ENCODE data around the gene FRMD4B. TPM values are rescaled to one million over a fixed set of nuclear protein-coding genes. Genes with fewer than 3 reads are reported as not detected.

The FRMD4B gene
- total RNA-seq, 2 experiments from 2014 or later: not detected

DNA sequence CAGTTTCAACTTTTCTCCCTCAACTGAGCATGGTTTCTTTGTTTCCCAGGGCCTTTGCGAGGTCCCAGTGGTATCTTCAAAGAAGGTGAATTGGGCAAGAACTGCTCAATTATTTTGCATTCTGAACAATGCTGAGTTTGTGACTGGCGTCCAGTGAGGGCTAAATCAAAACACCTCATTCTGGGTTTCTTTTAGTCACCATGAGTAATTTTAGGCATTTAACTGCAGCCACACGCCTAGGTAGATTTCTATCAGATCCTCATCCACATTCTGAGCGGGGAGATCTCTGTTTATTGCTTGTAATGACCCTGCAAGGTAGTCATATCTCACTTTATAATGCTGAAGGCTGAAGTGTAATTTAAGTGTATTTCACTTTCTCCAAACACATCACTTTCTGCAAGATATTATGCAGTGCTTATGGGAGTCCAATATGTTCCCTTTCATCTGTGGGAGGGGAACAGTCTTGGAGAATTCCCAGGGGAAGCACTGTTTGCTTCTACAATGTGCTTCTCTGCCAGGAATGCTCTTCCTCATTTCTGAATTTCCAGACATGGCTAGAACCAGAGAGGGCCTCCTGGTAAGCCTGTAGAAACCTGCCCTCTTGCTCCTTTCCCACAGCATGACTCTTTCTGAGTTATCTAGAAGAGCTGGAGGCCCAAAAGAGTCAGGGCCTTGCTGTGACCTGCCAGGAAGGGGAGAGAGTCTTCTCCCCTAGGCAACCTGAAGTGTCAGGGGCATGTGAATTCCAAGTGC is 91.7 kb downstream of the FRMD4B start:
- no peaks in the 10 kb centered on the region for H3K79me2 ChIP-seq (ENCODE audit: insufficient read depth, low read depth, low read length)
- H4K20me1 ChIP-seq (ENCODE audit: insufficient read depth, low read length): no peaks in the 10 kb centered on the region
- no peak for TF ChIP-seq EZH2phosphoT487 (IDR thresholded peaks at IDR 0.05; ENCODE audit: borderline replicate concordance, low read depth, low read length)
- TF ChIP-seq, protein P1, sequence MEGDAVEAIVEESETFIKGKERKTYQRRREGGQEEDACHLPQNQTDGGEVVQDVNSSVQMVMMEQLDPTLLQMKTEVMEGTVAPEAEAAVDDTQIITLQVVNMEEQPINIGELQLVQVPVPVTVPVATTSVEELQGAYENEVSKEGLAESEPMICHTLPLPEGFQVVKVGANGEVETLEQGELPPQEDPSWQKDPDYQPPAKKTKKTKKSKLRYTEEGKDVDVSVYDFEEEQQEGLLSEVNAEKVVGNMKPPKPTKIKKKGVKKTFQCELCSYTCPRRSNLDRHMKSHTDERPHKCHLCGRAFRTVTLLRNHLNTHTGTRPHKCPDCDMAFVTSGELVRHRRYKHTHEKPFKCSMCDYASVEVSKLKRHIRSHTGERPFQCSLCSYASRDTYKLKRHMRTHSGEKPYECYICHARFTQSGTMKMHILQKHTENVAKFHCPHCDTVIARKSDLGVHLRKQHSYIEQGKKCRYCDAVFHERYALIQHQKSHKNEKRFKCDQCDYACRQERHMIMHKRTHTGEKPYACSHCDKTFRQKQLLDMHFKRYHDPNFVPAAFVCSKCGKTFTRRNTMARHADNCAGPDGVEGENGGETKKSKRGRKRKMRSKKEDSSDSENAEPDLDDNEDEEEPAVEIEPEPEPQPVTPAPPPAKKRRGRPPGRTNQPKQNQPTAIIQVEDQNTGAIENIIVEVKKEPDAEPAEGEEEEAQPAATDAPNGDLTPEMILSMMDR (conservative IDR thresholded peaks at IDR 0.05; ENCODE audit: low read length): no peak
- no TSS peak for BruUV-seq (replicated peaks)
- H3K9me2 ChIP-seq (ENCODE audit: insufficient read depth, low read length): no peaks in the 10 kb centered on the region
- no peaks in the 10 kb centered on the region for H3K4me1 ChIP-seq (ENCODE audit: insufficient read depth, low read length, poor library complexity, severe bottlenecking)
- H2AFZ ChIP-seq (ENCODE audit: low read length): no peak overlapping the region
- H3K9me3 ChIP-seq (ENCODE audit: low read length): no peaks in the 10 kb centered on the region
- H3K4me3 ChIP-seq (ENCODE audit: low read depth, low read length, poor library complexity, severe bottlenecking): no peak overlapping the region
- ChIA-PET POLR2A (interaction anchor here (0.7 kb wide), 1 partner anchor 193 kb away, joined by 4 read pairs; no protein-coding TSS in a partner anchor), CTCF (ENCODE audit: unreplicated experiment) (no interaction called here)
- DNase-seq (ENCODE audit: low spot score): no peak
- intact Hi-C loops (cut with micrococcal nuclease; ENCODE audit: unreplicated experiment): no loop called here
- H3K27ac ChIP-seq (ENCODE audit: low read depth, low read length, poor library complexity, severe bottlenecking): no peak overlapping the region
- no peak overlapping the region for H3K4me2 ChIP-seq (ENCODE audit: low read length)
- H3K36me3 ChIP-seq (ENCODE audit: insufficient read depth, low read length): no peaks in the 10 kb centered on the region

DNA sequence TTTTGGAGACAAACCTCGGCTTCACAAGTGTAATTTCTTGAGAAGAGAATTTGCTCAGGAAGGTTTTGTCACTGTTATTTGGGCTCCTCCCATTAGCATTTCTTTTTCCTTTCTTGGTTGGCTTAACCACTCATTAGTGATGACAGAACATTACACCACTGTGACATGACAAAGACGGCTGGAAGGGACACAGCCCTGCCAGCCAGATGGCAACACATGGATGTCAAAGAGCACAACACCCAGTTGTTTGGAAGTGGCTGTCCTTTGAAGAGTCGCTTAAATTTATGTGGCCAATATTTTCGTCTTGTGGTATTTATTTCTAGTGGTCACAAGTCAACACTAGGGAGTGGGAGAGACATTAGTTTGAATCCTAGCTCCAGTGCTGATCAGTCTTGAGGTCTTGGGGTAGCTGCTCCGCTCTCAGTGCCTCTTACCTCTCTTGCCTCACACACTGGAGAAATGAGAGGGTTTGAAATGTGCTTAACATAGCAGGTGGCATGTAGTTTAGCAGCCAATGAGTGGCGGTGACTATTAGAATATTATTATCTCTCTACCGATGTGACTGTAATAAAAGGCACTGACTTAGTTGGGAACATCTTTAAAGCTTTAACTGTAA is 92.8 kb downstream of the FRMD4B start:
- DNase-seq (ENCODE audit: low spot score): no peak
- Histone ChIP-seq H3K36me3 (ENCODE audit: insufficient read depth, low read length) (no peaks in the 10 kb centered on the region), H3K4me2 (ENCODE audit: low read length) (no peak overlapping the region), H3K4me1 (ENCODE audit: insufficient read depth, low read length, poor library complexity, severe bottlenecking) (no peaks in the 10 kb centered on the region), H3K27ac (ENCODE audit: low read depth, low read length, poor library complexity, severe bottlenecking) (no peak overlapping the region), H3K9me3 (ENCODE audit: low read length) (no peaks in the 10 kb centered on the region), H2AFZ (ENCODE audit: low read length) (no peak overlapping the region), H3K9me2 (ENCODE audit: insufficient read depth, low read length) (no peaks in the 10 kb centered on the region), H3K79me2 (ENCODE audit: insufficient read depth, low read depth, low read length) (no peaks in the 10 kb centered on the region), H4K20me1 (ENCODE audit: insufficient read depth, low read length) (no peaks in the 10 kb centered on the region), H3K4me3 (ENCODE audit: low read depth, low read length, poor library complexity, severe bottlenecking) (no peak overlapping the region)
- TF ChIP-seq, protein P1 (conservative IDR thresholded peaks at IDR 0.05; ENCODE audit: low read length): no peak
- no peak for TF ChIP-seq EZH2phosphoT487 (IDR thresholded peaks at IDR 0.05; ENCODE audit: borderline replicate concordance, low read depth, low read length)
- ChIA-PET POLR2A (interaction anchor here (0.6 to 0.7 kb wide), 3 partner anchors 20 to 192 kb away, joined by 3 to 4 read pairs (median 4); no protein-coding TSS in a partner anchor), CTCF (ENCODE audit: unreplicated experiment) (no interaction called here)
- intact Hi-C loops (cut with micrococcal nuclease; ENCODE audit: unreplicated experiment): no loop called here
- BruUV-seq (replicated peaks): no TSS peak

DNA sequence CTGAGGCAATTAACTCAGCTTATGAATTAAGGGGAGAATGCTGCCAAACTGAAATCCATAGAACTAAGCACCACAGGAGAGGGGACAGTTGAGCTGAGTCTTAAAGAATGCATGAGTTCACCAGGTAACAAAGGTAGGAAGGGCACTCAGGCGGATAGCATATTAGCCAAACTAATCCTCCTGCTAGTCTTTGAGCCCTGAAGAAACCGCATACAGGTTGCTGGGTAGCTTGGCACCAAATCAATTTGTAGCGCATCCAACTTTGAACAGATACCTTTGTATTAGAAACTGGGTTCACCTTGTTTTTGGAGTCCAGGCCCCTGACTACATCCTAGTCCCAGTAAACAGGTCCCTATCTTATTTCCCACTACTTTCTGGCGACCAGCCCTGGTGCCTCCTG is 93.7 kb downstream of the FRMD4B start:
- TF ChIP-seq, protein P1 (conservative IDR thresholded peaks at IDR 0.05; ENCODE audit: low read length): no peak
- no peak for TF ChIP-seq EZH2phosphoT487 (IDR thresholded peaks at IDR 0.05; ENCODE audit: borderline replicate concordance, low read depth, low read length)
- H3K4me1 ChIP-seq (ENCODE audit: insufficient read depth, low read length, poor library complexity, severe bottlenecking): no peaks in the 10 kb centered on the region
- H3K4me3 ChIP-seq (ENCODE audit: low read depth, low read length, poor library complexity, severe bottlenecking): no peak overlapping the region
- intact Hi-C loops (cut with micrococcal nuclease; ENCODE audit: unreplicated experiment): no loop called here
- no peak overlapping the region for H2AFZ ChIP-seq (ENCODE audit: low read length)
- POLR2A ChIA-PET: interaction anchor here (0.5 to 0.7 kb wide), 3 partner anchors 15 to 213 kb away, joined by 5 to 10 read pairs (median 7); no protein-coding TSS in a partner anchor
- BruUV-seq (replicated peaks): no TSS peak
- no peaks in the 10 kb centered on the region for H3K9me3 ChIP-seq (ENCODE audit: low read length)
- no peaks in the 10 kb centered on the region for H3K36me3 ChIP-seq (ENCODE audit: insufficient read depth, low read length)
- H3K4me2 ChIP-seq (ENCODE audit: low read length): no peak overlapping the region
- H3K27ac ChIP-seq (ENCODE audit: low read depth, low read length, poor library complexity, severe bottlenecking): no peak overlapping the region
- H4K20me1 ChIP-seq (ENCODE audit: insufficient read depth, low read length): no peaks in the 10 kb centered on the region
- H3K9me2 ChIP-seq (ENCODE audit: insufficient read depth, low read length): no peaks in the 10 kb centered on the region
- no peak for DNase-seq (ENCODE audit: low spot score)
- no peaks in the 10 kb centered on the region for H3K79me2 ChIP-seq (ENCODE audit: insufficient read depth, low read depth, low read length)
- CTCF ChIA-PET (ENCODE audit: unreplicated experiment): no interaction called here

Data from OCI-LY7 (cell line).